Caco-2 (cell line): Measurements from ENCODE around the gene ZSCAN2. TPM values are rescaled to one million over a fixed set of nuclear protein-coding genes. Genes with fewer than 3 reads are reported as not detected.
A peak's percentile ranks its signal among the peaks of the same experiment; 100 is the strongest.

Source experiments
- BruUV-seq: library from RNA; stranded (reverse); fragments of 400-500 nt; replicated peaks from 2 replicates; lab custom pipeline; 2021; lab: Mats Ljungman, UMichigan
- CTCF ChIA-PET: fragments of 300-600 bp; sonication (Branson Sonifier 250); formaldehyde crosslinking; loops from one replicate; lab custom pipeline; 2022; ENCODE audit warnings: antibody characterized with exemption; lab: Charles Lee
- POLR2A ChIA-PET: fragments of 300-600 bp; sonication (Branson Sonifier 250); formaldehyde crosslinking; loops from one replicate; lab custom pipeline; 2022; ENCODE audit warnings: antibody characterized with exemption; lab: Charles Lee
- DNase-seq, 2 experiments: peaks; one replicate each; pipeline versions ENCODE4 v3.0.0 to v3.0.0-alpha.2; 2020 to 2022
- H3K27me3 ChIP-seq: replicated peaks from 2 replicates; pipeline ENCODE4 v1.6.0; 2011; ENCODE audit warnings: low read length; ENCODE audit not compliant: control insufficient read depth, insufficient read depth
- H3K36me3 ChIP-seq: 2 replicates; pipeline ENCODE4 v1.5.1; 2011; ENCODE audit warnings: low read length; ENCODE audit not compliant: control insufficient read depth, insufficient read depth
- H3K4me1 ChIP-seq: fragments of 250-450 bp; sonication (Bioruptor Pico); 2 replicates; pipeline ENCODE4 v1.5.1; 2020; ENCODE audit warnings: mild to moderate bottlenecking
- H3K4me3 ChIP-seq: 2 replicates; pipeline ENCODE4 v1.5.1; 2011; ENCODE audit warnings: low read depth, mild to moderate bottlenecking, control low read depth, low read length
- H3K9me3 ChIP-seq: fragments of 250-450 bp; sonication (Bioruptor Pico); 2 replicates; pipeline ENCODE4 v1.5.1; 2020; ENCODE audit warnings: mild to moderate bottlenecking, moderate library complexity
- H3K27ac Mint-ChIP-seq: one replicate; pipeline ENCODE4 v1.8.0; 2022; ENCODE audit warnings: mixed read lengths; ENCODE audit not compliant: unreplicated experiment
- H3K27me3 Mint-ChIP-seq: one replicate; pipeline ENCODE4 v1.8.0; 2022; ENCODE audit warnings: mixed read lengths; ENCODE audit not compliant: insufficient read depth, unreplicated experiment
- H3K36me3 Mint-ChIP-seq: one replicate; pipeline ENCODE4 v1.8.0; 2022; ENCODE audit warnings: mild to moderate bottlenecking, mixed read lengths; ENCODE audit not compliant: insufficient read depth, unreplicated experiment
- H3K4me1 Mint-ChIP-seq: one replicate; pipeline ENCODE4 v1.8.0; 2022; ENCODE audit warnings: low read depth, mixed read lengths; ENCODE audit not compliant: unreplicated experiment
- H3K4me3 Mint-ChIP-seq: one replicate; pipeline ENCODE4 v1.8.0; 2022; ENCODE audit warnings: mild to moderate bottlenecking, moderate library complexity, mixed read lengths; ENCODE audit not compliant: unreplicated experiment
- H3K9me3 Mint-ChIP-seq: one replicate; pipeline ENCODE4 v1.8.0; 2022; ENCODE audit warnings: mixed read lengths; ENCODE audit not compliant: unreplicated experiment
- CTCF ChIP-seq, 2 experiments: fragments of 200-600 bp in 1 of 2; IDR thresholded peaks; 1 replicate in 1 of 2; 2 replicates in 1 of 2; pipeline versions ENCODE4 v1.5.1 to v1.8.0; 2011 to 2022; ENCODE audit warnings: antibody characterized with exemption in 1 of 2, control low read depth in 1 of 2, inconsistent platforms in 1 of 2, low read depth in 1 of 2, low read length in 1 of 2, mild to moderate bottlenecking in 1 of 2, moderate library complexity in 1 of 2; ENCODE audit not compliant: insufficient read depth in 1 of 2, severe bottlenecking in 1 of 2, unreplicated experiment in 1 of 2
- intact Hi-C: fragments of 100-400 bp; cut with micrococcal nuclease; formaldehyde crosslinking; loops from one replicate; pipeline ENCODE4 v1.10.0; 2022; ENCODE audit not compliant: unreplicated experiment
- total RNA-seq: library from RNA; stranded (reverse); gene quantifications from 2 replicates; pipeline ENCODE4 v1.2.3, GENCODE V29; 2022

The ZSCAN2 gene
- total RNA-seq, 1 experiment from 2014 or later: 12.9 TPM

GRCh38 chr15:84653584-84653909, 52.7 kb downstream of the ZSCAN2 start:
- H3K27me3 ChIP-seq: no peaks in the 10 kb centered on the region
- Mint-ChIP-seq H3K4me1 (peaks cover 21% of the 10 kb centered on the region), H3K4me3 (peak overlapping the region; percentile 97), H3K9me3 (no peaks in the 10 kb centered on the region), H3K27me3 (no peaks in the 10 kb centered on the region), H3K27ac (peak overlapping the region; percentile 98), H3K36me3 (peaks cover 30% of the 10 kb centered on the region)
- POLR2A ChIA-PET: interaction anchor here (1.0 to 1.2 kb wide), 2 partner anchors 63 to 82 kb away, joined by 3 to 10 read pairs; no protein-coding TSS in a partner anchor
- H3K9me3 ChIP-seq: no peaks in the 10 kb centered on the region
- BruUV-seq: no TSS peak
- H3K4me1 ChIP-seq: peaks cover 4% of the 10 kb centered on the region; the same call in 1 of the 2 replicates
- H3K4me3 ChIP-seq: peak overlapping the region; percentile 62
- TF ChIP-seq CTCF (IDR thresholded peaks at IDR 0.05; ENCODE audit: insufficient read depth in 1 of 2, low read depth in 1 of 2, low read length in 1 of 2, severe bottlenecking in 1 of 2, unreplicated experiment in 1 of 2): no peak
- CTCF ChIA-PET: interaction anchor here (1.0 to 1.4 kb wide), 3 partner anchors 15 to 66 kb away, joined by 3 to 7 read pairs (median 4); no protein-coding TSS in a partner anchor
- no peak for DNase-seq
- intact Hi-C loops: loop anchor here (5.0 to 10.0 kb wide), 2 partner anchors 61 to 164 kb away; partner anchors contain the start of genes ALPK3 and SEC11A
- peaks cover 3% of the 10 kb centered on the region for H3K36me3 ChIP-seq

- Histone ChIP-seq H3K4me3 (peak within 1 kb of the TSS; percentile 62), H3K27me3 (no peaks in the 10 kb centered on the region), H3K9me3 (no peaks in the 10 kb centered on the region), H3K4me1 (peaks cover 9% of the 10 kb centered on the region; the same call in 1 of the 2 replicates), H3K36me3 (peaks cover 2% of the 10 kb centered on the region)
- peak; percentile 93 to 95 for DNase-seq
- ChIA-PET POLR2A (interaction anchor here (0.5 to 1.2 kb wide), 4 partner anchors 16 to 113 kb away, joined by 3 to 10 read pairs (median 4); no protein-coding TSS in a partner anchor), CTCF (interaction anchor here (0.9 to 2.0 kb wide), 6 partner anchors 10 to 83 kb away, joined by 3 to 7 read pairs (median 4); no protein-coding TSS in a partner anchor)
- intact Hi-C loops: loop anchor here (1.0 to 10.0 kb wide), 5 partner anchors 23 to 274 kb away; partner anchors contain the start of genes ALPK3 and SEC11A
- peak within 1 kb of the TSS; percentile 98 for H3K27ac Mint-ChIP-seq
- peaks cover 26% of the 10 kb centered on the region for H3K36me3 Mint-ChIP-seq
- H3K4me3 Mint-ChIP-seq: peak within 1 kb of the TSS; percentile 97
- TSS peak; percentile 72 for BruUV-seq
- H3K9me3 Mint-ChIP-seq: no peaks in the 10 kb centered on the region
- no peak for TF ChIP-seq CTCF (IDR thresholded peaks at IDR 0.05; ENCODE audit: insufficient read depth in 1 of 2, low read depth in 1 of 2, low read length in 1 of 2, severe bottlenecking in 1 of 2, unreplicated experiment in 1 of 2)
- H3K27me3 Mint-ChIP-seq: no peaks in the 10 kb centered on the region
- peaks cover 21% of the 10 kb centered on the region for H3K4me1 Mint-ChIP-seq
Observed at GRCh38 chr15:84653910-84654688, 53.3 kb downstream of the ZSCAN2 start, which contains the start of gene WDR73. WDR73 (minus strand) TSS chr15:84654283; CDS start chr15:84654274, 9 bp downstream.
